GM18508 (cell line): ENCODE results near the gene CD276.
"Not testable (repeated sequence)": the region's sequence is repeated elsewhere in the genome, so short reads cannot be mapped to it uniquely, and the experiment has no call there.

Experiments
- ATAC-seq: cut with Tn5 transposase; IDR thresholded peaks from one replicate; pipeline ENCODE4 v1.9.1; 2021; ENCODE audit warnings: moderate number of reproducible peaks; ENCODE audit not compliant: insufficient read depth, unreplicated experiment

CD276 gene

GRCh38 chr15:73683257-73683776 lies 866 bp upstream of the CD276 start:
- ATAC-seq = no peak

- no peak for ATAC-seq
Measured at GRCh38 chr15:73684581-73685455, 635 bp downstream of the CD276 start.

- no peak for ATAC-seq
Measured at GRCh38 chr15:73685981-73686380, 1.8 kb downstream of the CD276 start.

- no peak for ATAC-seq
Measured at GRCh38 chr15:73686781-73687256, 2.6 kb downstream of the CD276 start.

- no peak for ATAC-seq
Measured at GRCh38 chr15:73687351-73687750, 3.2 kb downstream of the CD276 start.

- no peak for ATAC-seq
Measured at GRCh38 chr15:73688455-73688854, 4.3 kb downstream of the CD276 start.

GRCh38 chr15:73691396-73691795 lies 7.2 kb downstream of the CD276 start:
- no peak for ATAC-seq

GRCh38 chr15:73694419-73694818 lies 10.2 kb downstream of the CD276 start:
- ATAC-seq = no peak

- ATAC-seq = no peak
Measured at GRCh38 chr15:73695773-73696640, 11.8 kb downstream of the CD276 start.

GRCh38 chr15:73696641-73697001 lies 12.4 kb downstream of the CD276 start:
- ATAC-seq = no peak

GRCh38 chr15:73697033-73697467 lies 12.9 kb downstream of the CD276 start:
- ATAC-seq = no peak

- ATAC-seq = no peak
Measured at GRCh38 chr15:73699249-73700040, 15.3 kb downstream of the CD276 start.

GRCh38 chr15:73700041-73700842 lies 16.1 kb downstream of the CD276 start:
- ATAC-seq = no peak

GRCh38 chr15:73702311-73703239 lies 18.4 kb downstream of the CD276 start:
- ATAC-seq = not testable (repeated sequence)

- ATAC-seq = not testable (repeated sequence)
Measured at GRCh38 chr15:73703601-73704000, 19.4 kb downstream of the CD276 start.

- ATAC-seq = not testable (repeated sequence)
Measured at GRCh38 chr15:73704142-73704868, 20.1 kb downstream of the CD276 start.

GRCh38 chr15:73704869-73705645 lies 20.9 kb downstream of the CD276 start:
- no peak for ATAC-seq
